ENCODE data around the gene DSCAML1. TPM values are rescaled to one million over a fixed set of nuclear protein-coding genes. Genes with fewer than 3 reads are reported as not detected.

Gene DSCAML1
- total RNA-seq, 1 donor from 2014 or later = 8.0 TPM

DNA sequence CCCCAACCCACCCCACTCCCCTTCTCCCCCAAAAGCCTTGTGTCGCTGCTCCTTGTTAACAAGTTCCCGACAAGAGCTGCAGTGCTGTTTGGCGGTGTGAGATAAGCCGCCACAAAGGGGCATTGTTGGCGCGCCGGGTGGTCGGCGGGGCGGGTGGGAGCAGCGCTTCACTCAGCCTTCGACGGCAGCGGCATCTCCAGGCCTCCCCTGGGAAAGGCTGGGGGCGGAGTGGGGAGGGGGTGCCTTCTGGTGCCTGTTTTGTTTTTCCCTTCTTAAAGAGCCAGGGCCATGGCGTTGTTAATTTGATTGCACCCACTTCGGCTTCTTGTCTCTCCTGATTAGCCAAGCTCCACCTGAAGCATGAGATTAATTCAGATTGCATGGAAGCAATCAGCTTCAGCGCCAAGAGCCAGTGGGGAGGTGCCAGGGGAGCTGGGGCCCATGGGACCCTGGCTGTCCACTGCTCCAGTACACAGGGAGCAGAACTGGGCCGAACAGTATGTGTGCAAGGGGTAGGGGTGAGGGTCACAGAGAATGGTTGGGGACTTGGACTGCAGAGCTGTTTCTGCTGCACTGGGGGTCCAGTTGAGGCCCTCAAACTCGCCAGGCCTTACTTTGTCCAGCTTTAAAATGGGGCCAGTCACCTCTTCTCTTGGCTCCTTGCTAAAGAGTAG, 304.3 kb downstream of the DSCAML1 start:
- DNase-seq (ENCODE audit: low spot score) = no peak

DNA sequence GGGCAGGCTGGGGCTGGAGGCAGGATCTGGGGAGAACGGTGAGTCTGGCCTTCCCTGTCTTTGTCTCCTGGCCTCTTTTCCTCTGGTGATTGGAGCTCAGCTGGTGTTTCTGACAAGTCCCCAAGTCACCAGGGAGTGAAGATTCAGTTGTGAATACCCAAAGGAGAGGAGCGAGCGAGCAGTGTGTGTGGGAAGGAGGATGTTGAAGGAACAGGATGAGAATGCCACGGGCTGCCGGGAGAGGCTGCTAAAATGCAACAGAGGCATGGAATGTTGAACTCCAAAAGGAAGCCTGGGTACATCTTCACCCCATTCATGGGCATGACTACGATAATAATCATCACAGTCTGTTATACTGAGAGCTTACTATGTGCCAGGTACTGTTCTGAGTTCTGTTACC, 306.1 kb downstream of the DSCAML1 start:
- no peak for DNase-seq (ENCODE audit: low spot score)

- no peak for DNase-seq (ENCODE audit: low spot score)
Measured at GRCh38 chr11:117489999-117490679, 306.9 kb downstream of the DSCAML1 start.

DNA sequence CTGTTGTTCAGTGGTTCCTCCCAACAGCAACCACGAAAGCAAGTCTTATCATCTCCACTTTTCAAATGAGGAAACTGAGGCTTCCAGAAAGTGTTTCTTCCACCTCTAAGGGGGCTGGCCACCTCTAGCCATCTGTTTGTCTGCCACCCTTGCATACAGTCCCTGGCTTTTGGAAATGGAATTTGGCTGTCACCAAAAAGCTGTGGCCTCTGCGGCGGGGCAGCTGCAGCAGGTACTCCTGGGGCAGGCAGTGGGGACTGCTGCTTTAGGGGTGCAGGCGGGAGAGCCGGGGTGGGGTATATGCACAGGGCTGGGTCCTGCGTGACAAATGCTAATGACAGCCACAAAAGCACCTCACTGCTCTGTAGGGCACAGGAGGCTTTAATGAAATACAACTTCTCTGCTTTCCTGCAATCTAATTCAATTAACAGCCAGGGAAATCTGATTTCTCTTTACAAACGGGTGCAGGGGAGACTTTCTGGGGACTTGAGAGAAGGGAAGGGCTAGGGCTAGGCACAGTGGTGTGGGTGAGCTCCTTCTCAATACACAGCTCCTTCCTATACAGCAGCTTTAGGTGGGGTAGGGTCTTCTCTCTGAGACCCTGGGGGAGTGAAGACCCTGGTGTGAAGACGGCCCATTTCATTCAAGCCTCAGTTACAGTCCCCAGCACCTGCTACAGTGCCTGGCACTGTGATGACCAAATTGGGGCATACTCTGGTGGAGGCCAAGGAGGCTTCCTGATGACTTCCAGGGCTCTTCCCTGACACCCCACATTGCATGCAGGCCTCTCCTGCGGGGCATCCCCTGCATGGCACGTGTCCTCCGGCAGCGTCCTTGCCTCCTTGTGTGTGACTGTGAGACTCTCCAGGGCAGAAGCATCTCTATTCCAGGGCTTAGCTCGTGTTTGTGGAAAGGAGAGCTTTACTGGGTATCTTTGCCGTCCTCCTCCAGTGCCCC, 307.7 kb downstream of the DSCAML1 start:
- DNase-seq (ENCODE audit: low spot score) = no peak

DNA sequence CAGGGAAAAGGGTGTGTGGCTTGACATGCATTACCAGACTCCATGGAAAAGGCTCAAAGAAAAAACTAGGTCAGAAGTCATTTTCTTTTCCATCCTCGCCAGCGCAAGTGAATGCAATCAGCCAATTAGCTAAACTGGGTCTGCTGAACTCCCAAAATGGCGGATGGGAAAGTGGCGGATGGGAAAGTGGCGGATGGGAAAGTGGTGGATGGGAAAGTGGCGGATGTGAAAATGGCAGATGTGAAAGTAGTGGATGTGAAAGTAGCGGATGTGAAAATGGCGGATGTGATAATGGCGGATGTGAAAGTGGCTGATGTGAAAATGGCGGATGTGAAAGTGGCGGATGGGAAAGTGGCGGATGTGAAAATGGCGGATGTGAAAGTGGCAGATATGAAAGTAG, 311.0 kb downstream of the DSCAML1 start:
- DNase-seq (ENCODE audit: low spot score) = no peak

GRCh38 chr11:117484156-117484555, 312.9 kb downstream of the DSCAML1 start:
- no peak for DNase-seq (ENCODE audit: low spot score)

- DNase-seq (ENCODE audit: low spot score) = no peak
Measured at GRCh38 chr11:117483372-117483771, 313.6 kb downstream of the DSCAML1 start.

DNA sequence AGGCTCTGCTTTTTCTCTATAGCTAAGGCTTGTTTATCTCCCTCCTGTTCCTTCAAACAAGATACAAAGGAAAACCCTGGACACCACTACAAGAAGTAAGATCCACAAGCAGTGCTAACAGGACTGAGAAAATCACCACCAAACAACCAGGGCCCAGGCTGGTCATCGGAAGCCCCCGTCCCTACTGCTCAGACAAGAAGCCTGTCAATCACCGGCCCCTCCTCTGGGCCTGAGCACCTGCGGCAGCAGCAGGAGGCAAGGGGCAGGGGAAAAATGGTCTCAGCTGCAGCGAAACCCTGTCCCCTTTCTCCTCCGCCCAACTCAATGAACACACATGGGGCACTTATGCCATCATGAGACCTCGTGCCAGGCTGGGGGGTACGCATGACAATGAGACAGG, 314.1 kb downstream of the DSCAML1 start:
- no peak for DNase-seq (ENCODE audit: low spot score)

DNA sequence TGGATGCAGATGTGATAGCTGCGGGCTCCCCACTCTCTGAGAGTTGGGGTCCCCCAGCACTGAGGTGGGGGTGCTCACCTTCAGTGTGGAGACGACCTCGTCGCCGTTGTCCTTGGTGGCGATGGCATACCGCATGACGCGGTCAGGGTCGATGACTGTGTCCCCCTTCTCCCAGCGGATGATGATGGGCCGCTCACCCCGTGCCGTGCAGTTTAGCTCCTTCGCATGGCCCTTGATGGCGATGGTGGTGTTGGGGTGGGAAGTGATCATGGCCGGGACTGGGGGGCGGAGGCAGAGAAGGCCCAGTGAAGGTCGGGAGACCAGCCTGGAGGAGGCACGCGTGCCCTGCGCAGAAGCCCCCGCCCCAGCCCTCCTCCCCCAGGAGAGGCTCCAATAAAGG, 315.1 kb downstream of the DSCAML1 start:
- DNase-seq (ENCODE audit: low spot score) = no peak

- DNase-seq (ENCODE audit: low spot score) = no peak
Measured at GRCh38 chr11:117481036-117481435, 316.0 kb downstream of the DSCAML1 start.

DNA sequence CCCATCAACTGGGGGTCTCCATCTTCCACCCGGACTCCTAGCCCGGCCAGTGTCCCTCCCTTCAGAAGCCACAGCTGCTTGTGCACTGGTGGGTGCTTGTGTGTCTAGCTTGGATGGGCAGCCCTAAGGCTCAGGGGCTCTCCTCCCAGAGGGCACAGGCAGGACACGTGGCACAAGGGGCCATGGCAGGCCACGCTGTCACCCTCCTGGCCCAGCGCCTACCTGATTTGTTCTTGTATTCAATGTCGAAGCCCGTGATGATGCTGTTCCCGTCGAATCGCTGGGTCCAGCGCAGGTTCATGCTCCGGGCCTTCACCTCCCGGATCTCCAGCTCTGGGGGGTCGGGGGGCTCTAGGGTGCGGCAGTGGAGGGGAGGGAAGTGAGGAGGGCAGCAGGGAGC, 316.8 kb downstream of the DSCAML1 start:
- no peak for DNase-seq (ENCODE audit: low spot score)

DNA sequence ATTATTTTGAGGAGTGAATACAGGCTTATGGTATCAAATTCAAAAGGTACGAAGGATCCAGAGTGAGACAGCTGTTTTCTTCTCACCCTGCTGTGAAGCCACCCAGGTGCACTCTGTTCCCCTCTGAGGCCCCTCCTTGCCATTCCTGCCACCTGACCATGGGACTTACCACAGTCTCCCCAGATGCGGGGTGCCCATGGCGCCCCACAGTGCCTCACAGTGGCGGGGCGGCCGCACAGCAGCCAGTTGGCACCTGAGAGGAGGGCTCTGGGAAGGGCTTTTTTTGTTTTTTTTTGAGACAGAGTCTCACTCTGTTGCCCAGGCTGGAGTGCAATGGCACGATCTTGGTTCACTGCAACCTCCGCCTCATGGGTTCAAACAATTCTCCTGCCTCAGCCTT, 317.6 kb downstream of the DSCAML1 start:
- DNase-seq (ENCODE audit: low spot score) = no peak

GRCh38 chr11:117478926-117479325, 318.1 kb downstream of the DSCAML1 start:
- no peak for DNase-seq (ENCODE audit: low spot score)

- no peak for DNase-seq (ENCODE audit: low spot score)
Measured at GRCh38 chr11:117478126-117478860, 318.7 kb downstream of the DSCAML1 start.

DNA sequence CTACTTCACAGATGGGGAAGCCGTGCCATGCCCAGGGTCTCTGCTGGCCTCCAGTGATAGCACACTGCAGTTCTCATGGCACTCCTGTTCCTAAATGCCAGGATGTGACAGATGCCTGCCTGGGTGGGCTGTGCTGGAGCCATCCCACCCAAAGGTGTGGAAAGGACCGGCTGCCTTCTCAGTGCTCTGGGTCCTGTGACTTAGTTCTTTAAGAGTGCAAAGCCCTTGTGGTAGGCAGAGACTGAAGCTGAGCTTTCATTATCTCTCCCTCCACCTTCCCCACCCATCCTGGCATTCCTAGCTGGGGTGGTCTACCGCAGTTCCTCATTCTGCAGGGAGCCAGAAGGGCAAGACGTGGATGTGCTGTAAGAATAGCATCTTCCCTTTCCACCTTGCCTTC, 319.3 kb downstream of the DSCAML1 start:
- DNase-seq (ENCODE audit: low spot score) = no peak

GRCh38 chr11:117476531-117477142, 320.4 kb downstream of the DSCAML1 start:
- DNase-seq (ENCODE audit: low spot score) = no peak

DNA sequence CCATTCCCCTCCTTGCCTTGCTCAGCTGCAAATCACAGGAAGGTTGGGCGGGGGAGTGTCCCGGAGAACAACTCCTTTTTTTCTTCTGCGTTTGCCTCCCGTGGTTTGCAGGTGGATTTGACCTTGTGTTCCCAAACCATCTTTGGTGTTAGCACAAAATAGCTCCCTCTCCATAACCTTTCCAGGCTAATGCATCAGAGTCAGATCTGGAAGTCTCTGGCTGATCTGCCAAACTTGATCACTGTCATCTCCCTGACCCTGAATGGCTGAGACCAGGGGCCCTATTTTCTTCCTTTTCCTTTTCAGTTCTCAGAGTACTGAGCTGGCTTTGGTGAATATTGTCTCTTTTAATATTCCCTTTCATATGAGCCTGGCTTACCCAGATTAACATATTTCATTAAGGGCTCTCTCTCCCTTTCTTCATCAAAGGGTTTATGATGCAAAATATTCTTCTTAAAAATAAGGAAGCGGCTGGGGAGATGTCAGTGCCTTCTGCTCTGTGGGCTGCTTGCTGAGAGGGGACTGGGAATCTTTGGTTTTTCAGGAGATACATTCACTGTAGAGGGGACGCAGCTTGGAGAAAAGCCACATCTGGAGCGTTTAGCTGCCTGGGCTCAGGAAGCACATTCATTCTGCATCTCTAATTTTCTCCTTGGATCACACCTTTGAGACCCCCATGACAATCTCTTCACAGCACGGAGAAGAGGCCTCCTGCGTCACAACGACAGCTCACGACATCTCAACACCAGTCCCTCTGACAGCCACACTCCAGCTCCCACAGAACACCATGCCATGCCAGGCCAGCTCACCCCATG, 321.1 kb downstream of the DSCAML1 start:
- DNase-seq (ENCODE audit: low spot score) = no peak

DNA sequence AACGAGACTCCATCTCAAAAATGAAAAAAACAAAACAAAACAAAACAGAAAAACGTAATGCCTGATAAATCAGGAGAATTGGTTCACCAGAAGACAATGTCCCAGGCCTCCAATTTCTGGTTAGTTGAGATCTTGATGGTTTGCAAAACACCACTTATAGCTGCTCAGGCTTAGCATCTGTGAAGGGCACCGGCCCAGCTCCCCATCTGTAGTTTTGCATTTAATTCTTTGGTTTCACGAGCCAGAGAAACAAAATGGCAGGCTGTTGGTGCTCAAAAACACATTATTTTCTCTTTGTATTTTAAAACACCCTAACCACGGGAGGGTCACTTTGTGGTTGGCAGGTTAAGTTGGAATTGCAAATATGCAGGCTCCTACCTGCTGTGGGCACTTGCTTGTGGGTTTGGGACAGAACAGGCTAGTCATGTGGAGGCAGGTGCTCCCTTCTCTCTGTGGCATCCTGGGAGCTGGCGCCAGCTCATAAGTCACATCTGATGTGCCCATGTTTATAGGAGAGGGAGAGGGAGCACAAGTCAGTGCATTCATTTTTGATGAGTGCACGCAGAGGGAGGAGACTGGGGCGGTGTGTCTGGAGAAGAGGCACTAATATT, 323.4 kb downstream of the DSCAML1 start:
- no peak for DNase-seq (ENCODE audit: low spot score)

DNA sequence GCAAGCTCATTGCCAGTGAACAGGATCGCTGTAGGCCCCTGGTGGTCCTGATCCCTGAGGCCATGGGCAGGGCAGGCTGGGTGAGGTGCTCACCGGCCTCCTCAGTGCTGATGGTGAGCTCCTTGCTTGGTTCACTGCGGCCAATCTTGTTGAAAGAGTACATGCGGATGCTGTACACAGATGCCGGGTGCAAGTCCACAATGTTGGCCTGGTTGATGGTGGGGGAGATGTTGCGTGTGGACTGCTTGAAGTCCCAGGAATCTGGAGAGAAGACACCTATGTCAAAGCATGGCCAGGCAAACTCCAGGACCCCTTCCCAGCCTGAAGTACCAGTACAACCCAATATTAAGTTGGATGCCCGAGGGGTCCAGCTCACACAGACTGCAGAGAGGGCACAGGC, 325.2 kb downstream of the DSCAML1 start:
- no peak for DNase-seq (ENCODE audit: low spot score)

DNA sequence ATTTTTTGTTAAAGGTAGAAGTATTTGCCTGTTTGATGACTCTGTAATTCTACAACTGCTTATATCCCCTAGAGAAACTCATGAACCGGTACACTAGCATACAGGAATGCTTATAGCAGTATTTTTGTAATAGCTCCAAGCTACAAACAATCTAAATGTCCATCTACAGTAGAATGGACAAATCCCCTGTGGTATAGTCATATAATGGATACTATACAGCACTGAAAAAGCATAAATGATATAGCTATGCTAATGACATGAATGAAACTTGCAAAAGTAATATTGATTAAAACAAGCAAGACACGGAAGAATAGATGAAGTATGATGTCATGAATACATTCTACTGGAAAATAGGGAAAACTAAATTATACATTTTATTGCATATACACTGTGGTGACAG, 326.4 kb downstream of the DSCAML1 start:
- no peak for DNase-seq (ENCODE audit: low spot score)
